Measurements from ENCODE around the gene MVD. TPM values are rescaled to one million over a fixed set of nuclear protein-coding genes. Genes with fewer than 3 reads are reported as not detected.

MVD gene
- total and polyA plus RNA-seq, 2 experiments from 2014 or later = 95.3 to 149 TPM

- no peak for DNase-seq (ENCODE audit: low spot score)
- no peak overlapping the region for H3K27ac Mint-ChIP-seq
- no peaks in the 10 kb centered on the region for H3K9me3 Mint-ChIP-seq
- H3K9me2 ChIP-seq (ENCODE audit: insufficient read depth) = no peaks in the 10 kb centered on the region
- H3K27me3 Mint-ChIP-seq (ENCODE audit: insufficient read depth, low read depth, poor library complexity) = no peaks in the 10 kb centered on the region
- ATAC-seq = no peak
- no peaks in the 10 kb centered on the region for H3F3A ChIP-seq (replicated peaks; ENCODE audit: low read depth)
- H3K4me3 Mint-ChIP-seq = no peak overlapping the region
- H4K20me1 ChIP-seq (replicated peaks; ENCODE audit: insufficient read depth) = no peaks in the 10 kb centered on the region
- no peaks in the 10 kb centered on the region for H3K4me1 ChIP-seq (ENCODE audit: insufficient read depth)
- TF ChIP-seq ZNF331 (CRISPR knock-in tag; IDR thresholded peaks at IDR 0.05; ENCODE audit: low read depth) (no peak), CTCF (conservative IDR thresholded peaks at IDR 0.05; ENCODE audit: low read depth in 2 of 2) (no peak), ZNF114 (CRISPR knock-in tag; IDR thresholded peaks at IDR 0.05) (no peak), CREB1 (CRISPR knock-in tag; IDR thresholded peaks at IDR 0.05; ENCODE audit: low read depth) (no peak), ETS1 (IDR thresholded peaks at IDR 0.05) (no peak), EZH2phosphoT487 (IDR thresholded peaks at IDR 0.05; ENCODE audit: unreplicated experiment) (no peak), JUNB (IDR thresholded peaks at IDR 0.05; ENCODE audit: unreplicated experiment) (no peak), EZH2 (IDR thresholded peaks at IDR 0.05; ENCODE audit: low read depth, unreplicated experiment) (no peak), ZNF462 (CRISPR knock-in tag; IDR thresholded peaks at IDR 0.05) (no peak), REST (IDR thresholded peaks at IDR 0.05; ENCODE audit: unreplicated experiment) (no peak), NANOG (IDR thresholded peaks at IDR 0.05; ENCODE audit: borderline replicate concordance) (no peak)
- H3K36me3 Mint-ChIP-seq (ENCODE audit: low read depth) = no peaks in the 10 kb centered on the region; the same call in 2 of the 3 replicates
- no peaks in the 10 kb centered on the region for H3K36me3 ChIP-seq (ENCODE audit: insufficient read depth)
- H2AFZ ChIP-seq = no peak overlapping the region
- no peak overlapping the region for H3K4me2 ChIP-seq
- no peaks in the 10 kb centered on the region for H3K27me3 ChIP-seq (ENCODE audit: insufficient read depth)
- no peak overlapping the region for H3K4me3 ChIP-seq
- peaks cover 2% of the 10 kb centered on the region; the same call in 1 of the 2 replicates for H3K79me2 ChIP-seq (replicated peaks; ENCODE audit: insufficient read depth)
- H3K27ac ChIP-seq (ENCODE audit: low read depth) = no peak overlapping the region
- H3K4me1 Mint-ChIP-seq = no peaks in the 10 kb centered on the region
Measured at GRCh38 chr16:88698646-88699045, 35.8 kb upstream of the MVD start.

Measured in GM23338 (cell line).